Upper lobe of right lung (tissue), 1 donor: Measurements from ENCODE around the gene CFAP69. TPM values are rescaled to one million over a fixed set of nuclear protein-coding genes. Genes with fewer than 3 reads are reported as not detected.

Experiments used
- ATAC-seq: fragments of 200-7000 bp; cut with Tn5 transposase; one replicate; pipeline ENCODE4 v1.9.1; 2020; ENCODE audit warnings: mild to moderate bottlenecking, moderate library complexity
- DNase-seq: peaks from one replicate; pipeline ENCODE4 v3.0.0-alpha.2; 2020
- H3K27ac ChIP-seq: fragments of 200-600 bp; one replicate; pipeline ENCODE4 v1.8.0; 2022
- H3K27me3 ChIP-seq: fragments of 200-600 bp; one replicate; pipeline ENCODE4 v1.8.0; 2022; ENCODE audit warnings: mild to moderate bottlenecking
- H3K36me3 ChIP-seq: fragments of 200-600 bp; one replicate; pipeline ENCODE4 v1.8.0; 2022
- H3K4me1 ChIP-seq: fragments of 200-600 bp; one replicate; pipeline ENCODE4 v1.8.0; 2022
- H3K4me3 ChIP-seq: fragments of 200-600 bp; one replicate; pipeline ENCODE4 v1.8.0; 2022; ENCODE audit warnings: mild to moderate bottlenecking
- H3K9me3 ChIP-seq: fragments of 200-600 bp; one replicate; pipeline ENCODE4 v1.8.0; 2022
- CTCF ChIP-seq: fragments of 200-600 bp; IDR thresholded peaks from one replicate; pipeline ENCODE4 v1.8.0; 2022; ENCODE audit warnings: antibody characterized with exemption
- intact Hi-C: fragments of 100-400 bp; cut with DNase I; formaldehyde crosslinking; loops from one replicate; pipeline ENCODE4 v1.11.0; 2022
- total RNA-seq: library from RNA; stranded (reverse); fragmentation: NEBNext Ultra II Directional; extraction: Animal tissue kit (Norgen Biotek cat#: 25700); gene quantifications from one replicate; pipeline ENCODE4 v1.2.1, GENCODE V29; 2021
- donor health status: DM: no; HTN: yes; CAD: no; lungs with severe emphysema.

CFAP69 gene
- total RNA-seq, 1 donor from 2014 or later, result 3.0 TPM

GRCh38 chr7:90270431-90271178, 25.6 kb downstream of the CFAP69 start:
- Histone ChIP-seq H3K36me3 (no peaks in the 10 kb centered on the region), H3K9me3 (no peaks in the 10 kb centered on the region), H3K4me3 (no peak overlapping the region), H3K27ac (no peak overlapping the region), H3K27me3 (no peaks in the 10 kb centered on the region), H3K4me1 (peaks cover 4% of the 10 kb centered on the region)
- intact Hi-C loops, result no loop called here
- TF ChIP-seq CTCF, result no peak
- ATAC-seq (no peak), DNase-seq (no peak)

GRCh38 chr7:90271753-90272152, 26.8 kb downstream of the CFAP69 start:
- H3K36me3 ChIP-seq, result no peaks in the 10 kb centered on the region
- no peak overlapping the region for H3K4me3 ChIP-seq
- H3K9me3 ChIP-seq, result no peaks in the 10 kb centered on the region
- no peak for ATAC-seq
- no peaks in the 10 kb centered on the region for H3K27me3 ChIP-seq
- H3K4me1 ChIP-seq, result peaks cover 4% of the 10 kb centered on the region
- intact Hi-C loops, result no loop called here
- DNase-seq, result no peak
- no peak overlapping the region for H3K27ac ChIP-seq
- no peak for TF ChIP-seq CTCF

- Histone ChIP-seq H3K27ac (peak overlapping the region; percentile 19), H3K36me3 (no peaks in the 10 kb centered on the region), H3K4me3 (no peak overlapping the region), H3K4me1 (peaks cover 4% of the 10 kb centered on the region), H3K27me3 (no peaks in the 10 kb centered on the region), H3K9me3 (no peaks in the 10 kb centered on the region)
- DNase-seq (no peak), ATAC-seq (no peak)
- TF ChIP-seq CTCF, result no peak
- intact Hi-C loops, result no loop called here
Observed at GRCh38 chr7:90272242-90272641, 27.3 kb downstream of the CFAP69 start.

- ATAC-seq (no peak), DNase-seq (no peak)
- Histone ChIP-seq H3K27me3 (no peaks in the 10 kb centered on the region), H3K4me1 (peaks cover 4% of the 10 kb centered on the region), H3K9me3 (no peaks in the 10 kb centered on the region), H3K4me3 (no peak overlapping the region), H3K27ac (no peak overlapping the region), H3K36me3 (no peaks in the 10 kb centered on the region)
- no peak for TF ChIP-seq CTCF
- intact Hi-C loops, result no loop called here
Observed at GRCh38 chr7:90274161-90274560, 29.2 kb downstream of the CFAP69 start.

- DNase-seq, result no peak
- TF ChIP-seq CTCF, result no peak
- intact Hi-C loops, result no loop called here
- H3K4me1 ChIP-seq, result peaks cover 4% of the 10 kb centered on the region
- H3K36me3 ChIP-seq, result no peaks in the 10 kb centered on the region
- no peak overlapping the region for H3K27ac ChIP-seq
- H3K9me3 ChIP-seq, result no peaks in the 10 kb centered on the region
- H3K27me3 ChIP-seq, result no peaks in the 10 kb centered on the region
- H3K4me3 ChIP-seq, result no peak overlapping the region
- ATAC-seq, result no peak
Observed at GRCh38 chr7:90276033-90276728, 31.2 kb downstream of the CFAP69 start.
